Loucy (cell line): ENCODE measurements around the gene SH3PXD2A.

ENCODE experiments used
- H2AFZ ChIP-seq: fragments of 200-600 bp; sonication (generic); 2 replicates; pipeline ENCODE4 v1.6.0; 2016; ENCODE audit warnings: antibody characterized with exemption, mild to moderate bottlenecking, low read length, moderate library complexity
- H3F3A ChIP-seq: fragments of 200-600 bp; 2 replicates; pipeline ENCODE4 v1.6.0; 2016; ENCODE audit warnings: antibody characterized with exemption, low read depth, mild to moderate bottlenecking
- H3K27me3 ChIP-seq: fragments of 200-600 bp; sonication (generic); 2 replicates; pipeline ENCODE4 v1.6.1; 2014; ENCODE audit warnings: low read length, mild to moderate bottlenecking; ENCODE audit not compliant: insufficient read depth, poor library complexity, severe bottlenecking
- H3K36me3 ChIP-seq: fragments of 200-600 bp; sonication (generic); 2 replicates; pipeline ENCODE4 v1.6.1; 2016; ENCODE audit warnings: low read length; ENCODE audit not compliant: insufficient read depth
- H3K4me1 ChIP-seq: fragments of 200-600 bp; sonication (generic); 2 replicates; pipeline ENCODE4 v1.5.1; 2014; ENCODE audit warnings: low read length, mild to moderate bottlenecking; ENCODE audit not compliant: insufficient read depth, poor library complexity, severe bottlenecking
- H3K4me2 ChIP-seq: fragments of 200-600 bp; sonication (generic); 2 replicates; pipeline ENCODE4 v1.6.0; 2014; ENCODE audit warnings: antibody characterized with exemption, low read length, low read depth, mild to moderate bottlenecking; ENCODE audit not compliant: poor library complexity, severe bottlenecking
- H3K4me3 ChIP-seq: fragments of 200-600 bp; sonication (generic); 2 replicates; pipeline ENCODE4 v1.5.1; 2014; ENCODE audit warnings: low read length, mild to moderate bottlenecking, mixed read lengths; ENCODE audit not compliant: poor library complexity, severe bottlenecking
- H3K79me2 ChIP-seq: fragments of 200-600 bp; sonication (generic); 2 replicates; pipeline ENCODE4 v1.6.1; 2014; ENCODE audit warnings: low read length; ENCODE audit not compliant: insufficient read depth
- H3K9ac ChIP-seq: fragments of 200-600 bp; sonication (generic); 2 replicates; pipeline ENCODE4 v1.6.0; 2014; ENCODE audit warnings: mild to moderate bottlenecking, low read depth, low read length, moderate library complexity; ENCODE audit not compliant: poor library complexity, severe bottlenecking
- H3K9me2 ChIP-seq: fragments of 200-600 bp; sonication (generic); replicated peaks from 2 replicates; pipeline ENCODE4 v1.6.1; 2016; ENCODE audit warnings: low read depth, low read length, mixed read lengths
- H3K9me3 ChIP-seq: fragments of 200-600 bp; sonication (generic); 2 replicates; pipeline ENCODE4 v1.6.1; 2014; ENCODE audit warnings: mild to moderate bottlenecking, antibody characterized with exemption, low read length, low read depth; ENCODE audit not compliant: insufficient read depth
- H4K20me1 ChIP-seq: fragments of 200-600 bp; sonication (generic); 2 replicates; pipeline ENCODE4 v1.6.0; 2014; ENCODE audit warnings: antibody characterized with exemption, low read length, mild to moderate bottlenecking; ENCODE audit not compliant: insufficient read depth, poor library complexity, severe bottlenecking
- EZH2phosphoT487 ChIP-seq: fragments of 200-600 bp; IDR thresholded peaks from 2 replicates; pipeline ENCODE4 v1.6.1; 2018; ENCODE audit warnings: antibody characterized with exemption, mild to moderate bottlenecking, moderate library complexity, borderline replicate concordance
- TF ChIP-seq, protein P1 (sequence below): fragments of 200-600 bp; sonication (generic); conservative IDR thresholded peaks from 2 replicates; pipeline ENCODE4 v1.5.1; 2014; ENCODE audit warnings: mild to moderate bottlenecking, antibody characterized with exemption, low read length

Gene SH3PXD2A

DNA sequence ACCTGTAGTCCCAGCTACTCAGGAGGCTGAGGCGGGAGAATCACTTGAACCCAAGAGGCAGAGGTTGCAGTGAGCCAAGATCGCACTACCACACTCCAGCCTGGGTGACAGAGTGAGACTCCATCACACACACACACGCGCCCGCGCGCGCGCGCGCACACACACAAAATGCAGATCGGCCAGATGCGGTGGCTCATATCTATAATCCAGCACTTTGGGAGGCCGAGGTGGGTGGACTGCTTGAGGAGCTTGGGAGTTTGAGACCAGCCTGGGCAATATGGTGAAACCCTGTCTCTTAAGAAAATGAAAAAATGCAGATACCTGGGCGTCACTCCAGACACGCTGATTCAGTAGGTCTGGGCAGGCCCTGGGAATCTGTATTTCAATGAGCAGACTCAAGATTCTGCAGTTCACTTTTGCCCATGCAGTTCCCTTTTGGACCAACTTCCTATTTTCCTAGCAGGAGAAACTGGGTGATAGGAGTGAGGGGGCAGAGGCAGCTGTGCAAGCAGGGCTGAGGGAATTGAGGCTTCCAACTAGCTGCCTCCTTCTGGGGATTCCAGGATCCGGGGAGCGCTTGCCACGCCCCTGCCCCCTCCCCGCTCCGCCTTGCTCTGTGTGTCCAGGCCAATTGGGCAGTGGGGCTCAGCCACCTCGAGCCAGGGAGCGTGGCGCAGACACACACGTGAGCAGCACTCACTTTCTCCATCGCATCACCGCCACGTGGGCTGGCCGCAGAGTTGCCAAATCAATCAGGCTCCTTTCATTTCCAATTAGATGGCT, 173.6 kb downstream of the SH3PXD2A start:
- H3K79me2 ChIP-seq = no peaks in the 10 kb centered on the region
- H3F3A ChIP-seq = no peaks in the 10 kb centered on the region
- H3K9me2 ChIP-seq = no peaks in the 10 kb centered on the region
- no peaks in the 10 kb centered on the region for H3K27me3 ChIP-seq
- H3K9ac ChIP-seq = no peak overlapping the region
- no peak overlapping the region for H2AFZ ChIP-seq
- no peaks in the 10 kb centered on the region for H3K9me3 ChIP-seq
- H3K4me2 ChIP-seq = no peak overlapping the region
- H3K4me3 ChIP-seq = no peak overlapping the region
- TF ChIP-seq, protein P1, sequence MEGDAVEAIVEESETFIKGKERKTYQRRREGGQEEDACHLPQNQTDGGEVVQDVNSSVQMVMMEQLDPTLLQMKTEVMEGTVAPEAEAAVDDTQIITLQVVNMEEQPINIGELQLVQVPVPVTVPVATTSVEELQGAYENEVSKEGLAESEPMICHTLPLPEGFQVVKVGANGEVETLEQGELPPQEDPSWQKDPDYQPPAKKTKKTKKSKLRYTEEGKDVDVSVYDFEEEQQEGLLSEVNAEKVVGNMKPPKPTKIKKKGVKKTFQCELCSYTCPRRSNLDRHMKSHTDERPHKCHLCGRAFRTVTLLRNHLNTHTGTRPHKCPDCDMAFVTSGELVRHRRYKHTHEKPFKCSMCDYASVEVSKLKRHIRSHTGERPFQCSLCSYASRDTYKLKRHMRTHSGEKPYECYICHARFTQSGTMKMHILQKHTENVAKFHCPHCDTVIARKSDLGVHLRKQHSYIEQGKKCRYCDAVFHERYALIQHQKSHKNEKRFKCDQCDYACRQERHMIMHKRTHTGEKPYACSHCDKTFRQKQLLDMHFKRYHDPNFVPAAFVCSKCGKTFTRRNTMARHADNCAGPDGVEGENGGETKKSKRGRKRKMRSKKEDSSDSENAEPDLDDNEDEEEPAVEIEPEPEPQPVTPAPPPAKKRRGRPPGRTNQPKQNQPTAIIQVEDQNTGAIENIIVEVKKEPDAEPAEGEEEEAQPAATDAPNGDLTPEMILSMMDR = no peak
- no peak for TF ChIP-seq EZH2phosphoT487
- H3K36me3 ChIP-seq = no peaks in the 10 kb centered on the region
- H3K4me1 ChIP-seq = no peaks in the 10 kb centered on the region
- H4K20me1 ChIP-seq = no peaks in the 10 kb centered on the region

GRCh38 chr10:103680869-103681236, 174.5 kb downstream of the SH3PXD2A start:
- H3K4me2 ChIP-seq = no peak overlapping the region
- H3K36me3 ChIP-seq = no peaks in the 10 kb centered on the region
- H3K9me2 ChIP-seq = no peaks in the 10 kb centered on the region
- H4K20me1 ChIP-seq = no peaks in the 10 kb centered on the region
- no peak overlapping the region for H3K9ac ChIP-seq
- H3K9me3 ChIP-seq = no peaks in the 10 kb centered on the region
- H3K27me3 ChIP-seq = no peaks in the 10 kb centered on the region
- H3K4me3 ChIP-seq = no peak overlapping the region
- no peaks in the 10 kb centered on the region for H3K79me2 ChIP-seq
- TF ChIP-seq, protein P1 = no peak
- no peak for TF ChIP-seq EZH2phosphoT487
- H2AFZ ChIP-seq = no peak overlapping the region
- H3K4me1 ChIP-seq = no peaks in the 10 kb centered on the region
- no peaks in the 10 kb centered on the region for H3F3A ChIP-seq

DNA sequence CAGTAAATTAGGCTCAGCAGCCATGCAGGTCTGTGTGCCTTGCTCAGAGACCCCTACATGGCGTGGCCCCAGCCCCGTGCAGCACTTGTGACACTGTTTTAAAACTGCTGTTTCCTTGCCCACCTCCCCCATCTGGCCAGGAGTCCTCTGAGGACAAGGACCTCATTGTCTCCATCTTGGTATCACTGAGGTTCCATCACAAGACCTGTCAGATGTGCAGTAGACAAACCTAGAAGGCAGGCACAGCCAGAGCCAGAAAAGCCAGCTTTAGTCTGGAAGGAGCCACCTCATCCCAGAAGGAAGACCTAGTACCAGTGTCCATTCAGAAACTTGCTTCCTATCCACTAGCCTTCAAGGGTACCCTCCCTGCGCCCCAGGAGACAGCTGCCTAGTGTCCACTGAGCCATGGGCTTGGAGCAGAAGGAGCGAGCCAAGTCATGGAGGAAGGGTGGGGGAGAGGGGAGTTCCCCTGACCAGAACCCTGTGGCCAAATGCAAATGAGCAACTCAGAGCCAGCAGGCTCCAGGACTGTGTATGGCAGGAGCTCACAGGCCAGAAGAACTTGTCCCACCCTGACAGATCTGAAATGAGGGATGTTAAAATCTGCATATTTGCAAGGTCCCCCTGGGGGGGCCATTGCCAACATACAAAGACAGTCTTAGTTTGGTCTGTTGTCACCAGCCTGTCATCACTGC, 176.1 kb downstream of the SH3PXD2A start:
- no peak overlapping the region for H3K4me2 ChIP-seq
- TF ChIP-seq, protein P1 = no peak
- no peak for TF ChIP-seq EZH2phosphoT487
- H3K4me1 ChIP-seq = no peaks in the 10 kb centered on the region
- no peaks in the 10 kb centered on the region for H3F3A ChIP-seq
- no peaks in the 10 kb centered on the region for H4K20me1 ChIP-seq
- H3K9ac ChIP-seq = no peak overlapping the region
- no peaks in the 10 kb centered on the region for H3K9me3 ChIP-seq
- no peaks in the 10 kb centered on the region for H3K9me2 ChIP-seq
- H3K79me2 ChIP-seq = no peaks in the 10 kb centered on the region
- no peaks in the 10 kb centered on the region for H3K36me3 ChIP-seq
- no peaks in the 10 kb centered on the region for H3K27me3 ChIP-seq
- H3K4me3 ChIP-seq = no peak overlapping the region
- H2AFZ ChIP-seq = no peak overlapping the region
